Activated naive CD8-positive, alpha-beta T cell treated with anti-CD3 and anti-CD28 coated beads, Interleukin-2, amount 10 ng/mL, durations not matched to agents 7 days and 5 days (primary cell): ENCODE data around the gene CDKL4. TPM values are rescaled to one million over a fixed set of nuclear protein-coding genes. Genes with fewer than 3 reads are reported as not detected.
"Not testable (repeated sequence)": the region's sequence is repeated elsewhere in the genome, so short reads cannot be mapped to it uniquely, and the experiment has no call there.

Source experiments
- ATAC-seq: fragments of 150-1000 bp; cut with Tn5 transposase; one replicate; pipeline ENCODE4 v1.10.0; 2021; ENCODE audit warnings: low read depth, moderate library complexity
- POLR2A ChIA-PET: fragments of 350-600 bp; sonication (Branson Sonifier 250); formaldehyde crosslinking; loops from one replicate; lab custom pipeline; 2021; ENCODE audit warnings: antibody characterized with exemption; lab: Charles Lee
- DNase-seq: peaks from one replicate; pipeline ENCODE4 v3.0.0; 2021
- H3K27ac Mint-ChIP-seq: one replicate; pipeline ENCODE4 v1.8.0; 2022; ENCODE audit warnings: mild to moderate bottlenecking, mixed read lengths
- H3K27me3 Mint-ChIP-seq: one replicate; pipeline ENCODE4 v1.8.0; 2022; ENCODE audit warnings: mild to moderate bottlenecking, moderate library complexity, mixed read lengths
- H3K36me3 Mint-ChIP-seq: one replicate; pipeline ENCODE4 v1.8.0; 2021; ENCODE audit warnings: mild to moderate bottlenecking, mixed read lengths
- H3K4me1 Mint-ChIP-seq: one replicate; pipeline ENCODE4 v1.8.0; 2021; ENCODE audit warnings: mixed read lengths
- H3K4me3 Mint-ChIP-seq: one replicate; pipeline ENCODE4 v1.8.0; 2022; ENCODE audit warnings: mild to moderate bottlenecking, moderate library complexity, mixed read lengths
- H3K9me3 Mint-ChIP-seq: one replicate; pipeline ENCODE4 v1.8.0; 2021; ENCODE audit warnings: mixed read lengths
- total RNA-seq, 2 experiments: library from RNA; stranded (reverse); gene quantifications; one replicate each; pipeline ENCODE4 v1.2.3, GENCODE V29; 2021

CDKL4 gene
- total RNA-seq, 2 experiments from 2014 or later = 0.50 to 1.2 TPM

DNA sequence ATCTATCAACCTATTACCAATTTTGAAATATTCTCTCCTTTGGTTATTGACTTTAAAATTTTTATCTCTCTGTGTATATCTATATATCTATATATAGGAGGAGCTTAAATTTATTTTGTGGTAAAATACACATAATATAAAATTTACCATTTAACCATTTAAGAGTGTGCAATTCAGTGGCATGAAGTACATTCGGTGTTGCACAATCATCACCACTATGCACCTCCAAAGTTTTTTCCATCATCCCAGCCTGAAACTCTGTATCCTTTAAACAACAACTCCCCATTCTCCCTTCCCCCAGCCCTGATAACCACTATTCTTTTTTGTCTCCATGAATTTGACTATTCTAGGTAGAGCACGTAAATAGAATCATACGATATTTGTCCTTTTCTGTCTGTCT lies 49.1 kb downstream of the CDKL4 start:
- Mint-ChIP-seq H3K4me3 (no peak overlapping the region), H3K36me3 (peaks cover 41% of the 10 kb centered on the region)

DNA sequence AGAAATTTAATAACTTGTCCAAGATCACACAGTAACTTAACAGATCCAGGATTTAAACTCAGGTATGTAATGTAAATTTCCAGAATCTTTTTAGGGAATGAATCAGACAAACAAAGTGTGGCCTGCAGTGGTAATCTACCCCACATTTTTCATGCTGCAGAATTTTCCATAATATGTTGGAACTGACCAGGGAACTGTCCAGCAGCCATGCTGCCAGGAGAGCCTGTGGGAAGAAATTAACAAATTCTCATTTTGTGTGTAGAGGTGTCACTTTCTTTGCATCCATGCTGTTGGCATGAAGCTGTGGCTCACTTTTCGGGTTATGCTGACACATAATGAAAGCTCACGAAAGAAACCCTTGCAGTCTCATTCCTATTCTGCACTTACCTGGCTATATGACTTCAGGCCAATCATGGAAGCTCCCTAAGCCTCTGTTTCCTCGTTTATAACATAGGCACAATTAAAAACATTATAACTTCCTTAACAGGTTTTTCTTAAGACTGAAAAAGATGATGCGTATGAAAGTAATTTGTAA lies 54.7 kb downstream of the CDKL4 start:
- Mint-ChIP-seq H3K27ac (no peak overlapping the region), H3K4me3 (no peak overlapping the region), H3K9me3 (peaks cover 4% of the 10 kb centered on the region), H3K27me3 (no peaks in the 10 kb centered on the region), H3K36me3 (peaks cover 15% of the 10 kb centered on the region), H3K4me1 (peaks cover 14% of the 10 kb centered on the region)
- DNase-seq = no peak
- no peak for ATAC-seq
- POLR2A ChIA-PET = no interaction called here

More for the DNA sequence above, 49.1 kb downstream of the CDKL4 start:
- H3K27ac Mint-ChIP-seq = no peak overlapping the region
- POLR2A ChIA-PET = interaction anchor here (0.5 to 2.0 kb wide), 2 partner anchors 70 to 78 kb away, joined by 3 to 5 read pairs; no protein-coding TSS in a partner anchor
- peaks cover 19% of the 10 kb centered on the region for H3K9me3 Mint-ChIP-seq
- H3K27me3 Mint-ChIP-seq = no peaks in the 10 kb centered on the region
- ATAC-seq = no peak
- no peak for DNase-seq
- H3K4me1 Mint-ChIP-seq = peaks cover 7% of the 10 kb centered on the region

DNA sequence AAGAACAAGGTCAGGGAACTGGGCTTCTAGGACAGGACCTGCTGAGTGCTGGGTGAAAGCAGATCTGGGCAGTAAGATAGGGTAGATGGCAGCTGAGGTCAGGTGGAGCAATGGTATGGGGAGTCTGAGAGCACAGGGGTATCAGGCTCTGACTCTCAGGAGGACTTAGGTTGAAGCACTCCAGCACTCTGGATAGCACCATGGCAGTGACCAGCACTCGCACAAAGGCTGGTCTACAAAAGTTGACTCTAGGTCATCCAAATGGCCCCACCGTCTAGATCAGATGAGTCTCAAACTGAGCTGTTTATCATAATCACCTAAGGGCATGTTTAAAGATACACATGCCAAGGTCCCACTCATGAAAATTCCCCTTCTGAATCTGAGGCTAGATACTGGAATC lies 60.1 kb downstream of the CDKL4 start:
- H3K27me3 Mint-ChIP-seq = no peaks in the 10 kb centered on the region
- H3K27ac Mint-ChIP-seq = no peak overlapping the region
- H3K36me3 Mint-ChIP-seq = peaks cover 20% of the 10 kb centered on the region
- no peak for DNase-seq
- no peak overlapping the region for H3K4me3 Mint-ChIP-seq
- POLR2A ChIA-PET = no interaction called here
- ATAC-seq = no peak
- peaks cover 7% of the 10 kb centered on the region for H3K4me1 Mint-ChIP-seq
- peaks cover 13% of the 10 kb centered on the region for H3K9me3 Mint-ChIP-seq

DNA sequence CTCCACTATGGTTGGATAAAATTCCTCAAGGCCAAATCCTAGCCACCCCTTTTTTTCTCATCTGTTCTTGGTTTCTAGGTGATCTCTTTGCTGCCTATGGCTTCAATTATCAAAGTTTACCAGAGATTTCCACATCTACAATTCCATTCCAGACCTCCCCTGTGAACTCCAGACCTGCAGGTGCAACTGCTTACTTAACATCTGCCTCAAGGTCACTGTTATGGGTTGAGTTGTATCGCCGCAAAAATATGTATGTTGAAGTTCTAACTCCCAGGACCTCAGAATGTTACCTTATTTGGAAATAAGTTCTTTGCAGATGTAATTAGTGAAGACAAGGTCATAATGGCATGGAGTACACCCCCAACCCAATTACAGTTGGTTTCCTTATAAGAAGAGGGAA lies 62.5 kb downstream of the CDKL4 start:
- Mint-ChIP-seq H3K9me3 (peaks cover 9% of the 10 kb centered on the region), H3K27ac (no peak overlapping the region), H3K4me1 (peaks cover 5% of the 10 kb centered on the region), H3K4me3 (no peak overlapping the region), H3K36me3 (peaks cover 20% of the 10 kb centered on the region), H3K27me3 (no peaks in the 10 kb centered on the region)
- ATAC-seq = no peak
- POLR2A ChIA-PET = no interaction called here
- no peak for DNase-seq

DNA sequence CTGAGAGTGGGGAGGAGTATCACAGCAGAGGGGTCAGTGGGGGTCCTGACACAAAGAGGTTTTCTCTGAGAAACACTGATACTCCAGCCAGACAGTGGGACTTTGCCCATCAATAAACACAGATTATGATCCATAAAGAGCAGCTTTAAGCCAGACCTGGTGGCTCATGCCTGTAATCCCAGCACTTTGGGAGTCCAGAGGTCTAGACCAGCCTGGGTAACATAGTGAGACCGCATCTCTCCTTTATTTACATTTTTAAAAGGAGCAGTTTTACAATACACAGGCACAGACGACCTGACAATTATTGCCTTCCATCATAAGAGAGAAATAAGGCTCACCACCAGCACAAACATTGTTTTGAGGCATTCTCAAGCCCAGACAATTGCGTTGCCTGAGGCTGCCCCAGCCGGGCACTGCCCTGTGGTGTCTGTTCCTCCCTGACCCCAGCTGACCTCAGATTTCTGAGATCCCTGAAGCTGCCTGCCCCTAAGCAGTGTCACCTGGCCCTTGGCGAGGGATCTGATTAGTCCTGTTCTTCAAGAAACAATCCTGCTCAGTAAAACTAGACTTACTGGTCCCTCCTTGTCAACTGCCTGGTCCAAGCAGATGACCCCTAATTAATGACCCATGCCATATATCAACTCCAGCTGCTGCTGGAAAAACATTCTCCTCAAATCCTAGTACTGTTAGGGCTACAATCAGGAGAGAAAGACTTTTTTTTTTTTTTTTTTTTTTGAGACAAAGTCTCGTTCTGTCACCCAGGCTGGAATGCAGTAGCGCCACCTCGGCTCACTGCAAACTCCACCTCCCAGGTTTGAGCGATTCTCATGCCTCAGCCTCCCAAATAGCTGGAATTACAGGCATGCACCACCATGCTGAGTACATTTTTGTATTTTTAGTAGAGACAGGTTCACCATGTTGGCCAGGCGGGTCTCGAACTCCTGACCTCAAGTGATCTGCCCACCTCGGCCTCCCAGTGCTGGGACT lies 63.5 kb downstream of the CDKL4 start:
- Mint-ChIP-seq H3K27me3 (no peaks in the 10 kb centered on the region), H3K4me3 (no peak overlapping the region), H3K9me3 (peaks cover 9% of the 10 kb centered on the region), H3K36me3 (peaks cover 20% of the 10 kb centered on the region), H3K27ac (no peak overlapping the region), H3K4me1 (peaks cover 4% of the 10 kb centered on the region)
- POLR2A ChIA-PET = no interaction called here
- ATAC-seq (no peak), DNase-seq (no peak)

DNA sequence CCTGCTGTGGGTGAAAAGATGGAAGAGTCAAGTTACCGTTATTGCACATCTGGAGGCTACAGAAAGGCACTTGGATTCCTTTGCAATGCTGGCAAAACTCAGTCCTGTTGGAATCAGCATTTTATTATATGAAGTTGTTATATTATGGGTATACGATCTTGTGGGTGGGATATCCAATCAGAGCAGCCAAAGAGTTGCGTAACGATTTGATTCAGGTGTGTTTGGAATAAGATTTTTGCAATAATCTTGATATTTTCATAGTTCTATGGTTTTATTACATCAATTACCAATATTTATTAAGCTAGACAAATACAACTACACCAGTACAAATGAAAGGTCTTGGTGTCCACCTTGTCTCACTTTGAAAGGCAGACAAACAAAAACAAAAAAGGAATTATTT lies 65.0 kb downstream of the CDKL4 start:
- ATAC-seq (no peak), DNase-seq (no peak)
- POLR2A ChIA-PET = no interaction called here
- Mint-ChIP-seq H3K27ac (no peak overlapping the region), H3K4me3 (no peak overlapping the region), H3K27me3 (no peaks in the 10 kb centered on the region), H3K4me1 (peaks cover 4% of the 10 kb centered on the region), H3K36me3 (peaks cover 21% of the 10 kb centered on the region), H3K9me3 (peaks cover 8% of the 10 kb centered on the region)

DNA sequence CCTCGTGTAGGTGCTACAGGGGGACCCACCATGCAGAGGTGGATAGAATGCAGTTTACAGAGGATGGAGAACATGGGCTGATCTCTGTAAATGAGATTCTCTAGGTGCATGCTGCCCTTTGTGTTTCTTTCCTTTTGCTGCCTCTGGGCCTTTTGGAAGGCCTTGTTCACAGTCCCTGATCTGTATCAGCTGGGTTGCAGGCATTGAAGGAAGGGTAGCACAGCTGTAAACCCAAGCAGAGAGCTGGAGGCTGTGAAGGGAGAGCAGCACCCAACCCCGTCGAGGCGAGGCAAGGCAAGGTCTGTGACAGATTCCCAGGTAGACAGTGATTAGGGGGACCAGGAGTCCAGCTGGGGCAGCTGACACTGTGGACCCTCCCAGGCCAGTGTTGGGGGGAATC lies 66.8 kb downstream of the CDKL4 start:
- DNase-seq (no peak), ATAC-seq (no peak)
- no peaks in the 10 kb centered on the region for H3K27me3 Mint-ChIP-seq
- no peak overlapping the region for H3K4me3 Mint-ChIP-seq
- H3K4me1 Mint-ChIP-seq = peaks cover 7% of the 10 kb centered on the region
- H3K9me3 Mint-ChIP-seq = no peaks in the 10 kb centered on the region
- POLR2A ChIA-PET = no interaction called here
- H3K36me3 Mint-ChIP-seq = peaks cover 12% of the 10 kb centered on the region
- no peak overlapping the region for H3K27ac Mint-ChIP-seq

DNA sequence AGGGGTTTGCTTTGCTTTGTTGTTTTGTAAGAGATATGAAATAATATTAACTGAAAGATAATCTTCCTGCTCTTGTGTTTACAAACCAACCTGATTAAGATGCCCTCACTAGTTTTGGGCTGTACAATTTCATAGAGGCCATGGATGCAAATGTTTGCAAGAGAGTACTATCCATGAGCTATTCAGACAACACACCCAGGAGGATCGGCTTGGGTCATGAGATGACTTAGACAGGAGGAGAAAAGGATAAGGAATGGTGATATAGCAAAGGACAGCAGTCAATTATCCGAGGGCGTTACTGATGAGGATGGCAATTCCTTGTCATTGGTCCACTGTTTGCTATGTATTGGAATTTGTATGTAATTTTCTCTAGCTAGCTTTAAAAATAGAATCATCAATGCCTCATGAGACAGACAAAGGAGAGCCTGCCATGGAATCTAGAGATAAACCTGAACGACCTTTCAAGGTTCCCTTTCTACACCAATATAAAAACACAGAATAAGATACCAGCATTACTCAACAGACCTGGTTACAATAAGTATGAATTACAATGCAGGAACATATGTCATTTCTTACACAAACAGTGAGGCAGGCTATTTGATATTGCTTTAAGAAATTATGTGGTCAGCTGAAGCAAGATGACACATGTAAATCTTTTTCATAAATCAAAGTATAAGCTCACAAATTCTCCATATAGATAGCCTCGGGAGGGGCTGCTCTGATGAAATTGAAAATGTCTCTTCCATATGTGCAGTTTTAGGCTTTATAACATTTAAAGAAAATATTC lies 68.6 kb downstream of the CDKL4 start:
- DNase-seq (no peak), ATAC-seq (no peak)
- H3K9me3 Mint-ChIP-seq = no peaks in the 10 kb centered on the region
- H3K4me1 Mint-ChIP-seq = peaks cover 13% of the 10 kb centered on the region
- H3K27me3 Mint-ChIP-seq = no peaks in the 10 kb centered on the region
- POLR2A ChIA-PET = no interaction called here
- H3K4me3 Mint-ChIP-seq = no peak overlapping the region
- H3K27ac Mint-ChIP-seq = no peak overlapping the region
- H3K36me3 Mint-ChIP-seq = peaks cover 12% of the 10 kb centered on the region

DNA sequence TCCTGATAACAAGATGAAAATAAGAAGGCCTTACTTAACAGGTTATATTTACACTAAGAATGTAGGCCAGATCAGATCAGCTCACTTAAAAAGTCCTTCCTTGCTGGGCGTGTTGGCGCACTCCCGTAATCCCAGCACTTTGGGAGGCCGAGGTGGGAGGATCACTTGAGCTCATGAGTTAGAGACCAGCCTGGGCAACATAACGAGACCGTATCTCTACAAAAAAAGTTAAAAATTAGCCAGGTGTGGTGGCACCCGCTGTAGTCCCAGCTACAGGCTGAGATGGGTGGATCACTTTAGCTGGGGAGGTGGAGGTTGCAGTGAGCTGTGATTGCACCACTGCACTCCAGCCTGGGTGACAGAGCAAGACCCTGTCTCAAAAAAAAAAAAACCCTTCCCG lies 69.7 kb downstream of the CDKL4 start:
- H3K36me3 Mint-ChIP-seq = peaks cover 14% of the 10 kb centered on the region
- ATAC-seq (no peak), DNase-seq (no peak)
- H3K9me3 Mint-ChIP-seq = no peaks in the 10 kb centered on the region
- POLR2A ChIA-PET = no interaction called here
- no peak overlapping the region for H3K4me3 Mint-ChIP-seq
- no peak overlapping the region for H3K27ac Mint-ChIP-seq
- peaks cover 13% of the 10 kb centered on the region for H3K4me1 Mint-ChIP-seq
- H3K27me3 Mint-ChIP-seq = no peaks in the 10 kb centered on the region

DNA sequence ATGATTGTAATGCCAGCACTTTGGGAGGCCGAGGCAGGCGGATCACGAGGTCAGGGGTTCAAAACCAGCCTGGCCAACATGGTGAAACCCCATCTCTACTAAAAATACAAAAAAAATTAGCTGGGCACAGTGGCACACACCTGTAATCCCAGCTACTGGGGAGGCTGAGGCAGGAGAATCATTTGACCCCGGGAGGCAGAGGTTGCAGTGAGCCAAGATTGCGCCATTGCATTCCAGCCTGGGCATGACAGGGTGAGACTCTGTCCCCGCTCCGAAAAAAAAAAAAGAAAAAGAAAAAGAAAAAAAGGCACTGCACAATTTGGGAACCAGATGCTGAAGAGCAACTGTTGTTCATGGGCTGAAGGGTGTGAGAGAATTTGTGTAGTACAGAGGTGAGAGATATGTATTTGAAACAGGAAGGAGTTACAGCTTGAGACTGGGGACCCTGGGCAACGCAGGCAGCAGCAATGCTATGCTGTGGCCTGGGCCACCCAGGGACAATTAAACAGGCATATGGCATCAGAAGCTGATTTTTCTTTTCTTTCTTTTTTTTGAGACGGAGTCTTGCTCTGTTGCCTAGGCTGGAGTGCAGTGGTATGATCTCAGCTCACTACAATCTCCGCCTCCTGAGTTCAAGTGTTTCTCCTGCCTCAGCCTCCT lies 71.6 kb downstream of the CDKL4 start:
- not testable (repeated sequence) for H3K9me3 Mint-ChIP-seq, H3K27ac Mint-ChIP-seq, H3K27me3 Mint-ChIP-seq, H3K4me3 Mint-ChIP-seq, DNase-seq, H3K36me3 Mint-ChIP-seq, ATAC-seq
- POLR2A ChIA-PET = interaction anchor here (1.6 kb wide), 1 partner anchor 10 kb away, joined by 3 read pairs; no protein-coding TSS in a partner anchor
- H3K4me1 Mint-ChIP-seq = peaks cover 15% of the 10 kb centered on the region

DNA sequence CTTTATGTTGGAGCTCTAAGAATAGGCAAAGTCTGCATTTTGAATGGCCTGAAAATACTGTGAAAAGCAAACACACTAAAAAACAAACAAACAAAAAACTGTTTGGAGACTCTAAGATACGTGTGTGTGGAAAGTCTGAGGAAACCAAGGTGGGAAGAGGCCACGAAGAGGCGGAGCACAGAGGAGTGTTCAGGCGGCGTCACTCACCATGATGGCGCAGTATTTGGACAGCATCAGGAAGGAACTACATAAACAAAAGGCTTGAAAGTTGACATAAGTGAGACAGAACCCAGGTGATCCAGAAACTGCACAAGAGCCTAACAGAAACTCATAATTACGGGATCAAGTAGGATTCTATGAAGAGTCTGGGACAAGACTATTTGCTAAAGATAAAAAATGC lies 72.1 kb downstream of the CDKL4 start:
- DNase-seq = no peak
- H3K9me3 Mint-ChIP-seq = no peaks in the 10 kb centered on the region
- POLR2A ChIA-PET = interaction anchor here (1.6 to 1.7 kb wide), 2 partner anchors 10 to 48 kb away, joined by 3 to 4 read pairs; no protein-coding TSS in a partner anchor
- no peaks in the 10 kb centered on the region for H3K27me3 Mint-ChIP-seq
- H3K36me3 Mint-ChIP-seq = peaks cover 7% of the 10 kb centered on the region
- no peak overlapping the region for H3K4me3 Mint-ChIP-seq
- peak overlapping the region; percentile 25 for H3K27ac Mint-ChIP-seq
- peaks cover 11% of the 10 kb centered on the region for H3K4me1 Mint-ChIP-seq
- ATAC-seq = no peak

DNA sequence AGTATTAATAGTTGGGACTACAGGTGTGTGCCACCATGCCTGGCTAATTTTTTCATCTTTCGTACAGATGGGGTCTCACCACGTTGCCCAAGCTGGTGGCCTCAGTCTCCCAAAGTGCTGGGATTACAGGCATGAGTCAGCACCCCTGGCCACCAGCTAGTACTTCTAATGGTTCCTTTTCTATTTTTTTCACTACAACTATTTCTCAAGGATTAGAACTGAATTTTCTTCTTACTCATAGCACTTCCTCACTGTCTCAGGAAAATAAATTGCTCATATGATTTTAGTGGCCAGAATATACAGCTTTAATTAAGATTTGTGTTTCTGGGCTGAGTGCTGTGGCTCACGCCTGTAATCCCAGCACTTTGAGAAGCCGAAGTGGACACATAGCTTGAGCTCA lies 79.7 kb downstream of the CDKL4 start:
- POLR2A ChIA-PET = interaction anchor here (1.3 kb wide), 1 partner anchor 28 kb away, joined by 3 read pairs; no protein-coding TSS in a partner anchor
- DNase-seq (no peak), ATAC-seq (no peak)
- H3K36me3 Mint-ChIP-seq = peaks cover 16% of the 10 kb centered on the region
- H3K9me3 Mint-ChIP-seq = peaks cover 7% of the 10 kb centered on the region
- no peak overlapping the region for H3K27ac Mint-ChIP-seq
- no peak overlapping the region for H3K4me3 Mint-ChIP-seq
- peaks cover 6% of the 10 kb centered on the region for H3K4me1 Mint-ChIP-seq
- peaks cover 8% of the 10 kb centered on the region for H3K27me3 Mint-ChIP-seq

DNA sequence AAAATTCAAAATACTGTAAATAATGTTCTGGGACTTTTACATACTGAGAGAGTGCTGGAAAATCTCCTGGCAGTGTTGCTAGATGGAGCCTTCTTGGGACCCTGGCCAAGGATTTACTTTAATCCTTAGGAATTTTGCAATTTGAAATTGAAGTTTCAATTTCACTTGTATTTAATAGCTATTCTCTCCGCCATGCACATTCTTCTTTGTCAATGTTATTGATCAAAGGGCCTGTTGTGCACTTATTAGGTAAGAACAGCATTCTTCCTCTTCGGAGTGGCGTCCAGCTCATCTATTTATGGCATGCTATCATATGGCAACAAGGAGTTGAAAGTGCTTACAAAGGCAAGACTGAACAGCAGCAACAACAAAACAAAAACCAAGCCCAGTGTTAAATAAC lies 82.8 kb downstream of the CDKL4 start:
- no peak overlapping the region for H3K27ac Mint-ChIP-seq
- peaks cover 13% of the 10 kb centered on the region for H3K36me3 Mint-ChIP-seq
- ATAC-seq (no peak), DNase-seq (no peak)
- POLR2A ChIA-PET = no interaction called here
- H3K4me3 Mint-ChIP-seq = no peak overlapping the region
- H3K4me1 Mint-ChIP-seq = peaks cover 4% of the 10 kb centered on the region
- H3K9me3 Mint-ChIP-seq = peaks cover 7% of the 10 kb centered on the region
- peaks cover 8% of the 10 kb centered on the region for H3K27me3 Mint-ChIP-seq
